Upper lobe of left lung (tissue), 6 donors: ENCODE measurements around the gene PLCB1. TPM values are rescaled to one million over a fixed set of nuclear protein-coding genes. Genes with fewer than 3 reads are reported as not detected.

Source experiments
- ATAC-seq, 2 donors: fragments of 200-7000 bp; cut with Tn5 transposase; one replicate each; pipeline ENCODE4 v1.9.1; 2022; ENCODE audit warnings: mild to moderate bottlenecking in 2 of 2, moderate library complexity in 2 of 2; ENCODE audit not compliant: low FRiP score in 2 of 2
- DNase-seq, 2 donors: peaks; one replicate each; pipeline ENCODE4 v3.0.0-alpha.2; 2019 to 2020
- H3K27ac ChIP-seq, 4 donors: fragments of 200-600 bp; sonication (generic); one replicate each; pipeline ENCODE4 v1.5.1; 2016 to 2019
- H3K27me3 ChIP-seq, 4 donors: fragments of 200-600 bp; sonication (generic); one replicate each; pipeline ENCODE4 v1.5.1; 2017 to 2019
- H3K36me3 ChIP-seq, 4 donors: fragments of 200-600 bp; sonication (generic); one replicate each; pipeline ENCODE4 v1.5.1; 2016 to 2019
- H3K4me1 ChIP-seq, 4 donors: fragments of 200-600 bp; sonication (generic); one replicate each; pipeline ENCODE4 v1.5.1; 2018 to 2019
- H3K4me3 ChIP-seq, 4 donors: fragments of 200-600 bp; sonication (generic); one replicate each; pipeline ENCODE4 v1.5.1; 2017 to 2019; ENCODE audit warnings: mild to moderate bottlenecking in 2 of 4, moderate library complexity in 1 of 4
- H3K9me3 ChIP-seq, 4 donors: fragments of 200-600 bp; sonication (generic); one replicate each; pipeline ENCODE4 v1.5.1; 2018 to 2019
- EP300 ChIP-seq, 4 donors: sonication (generic); formaldehyde crosslinking; IDR thresholded peaks; one replicate each; pipeline ENCODE4 v1.5.1; 2017; ENCODE audit warnings: antibody characterized with exemption in 4 of 4, control low read depth in 2 of 4
- POLR2A ChIP-seq, 4 donors: fragments of 450-650 bp; IDR thresholded peaks; one replicate each; pipeline ENCODE4 v1.5.1; 2016 to 2017; ENCODE audit warnings: antibody characterized with exemption in 4 of 4, mild to moderate bottlenecking in 2 of 4
- POLR2AphosphoS5 ChIP-seq, 2 donors: sonication (generic); formaldehyde crosslinking; IDR thresholded peaks; one replicate each; pipeline ENCODE4 v1.5.1; 2017; ENCODE audit warnings: antibody characterized with exemption in 2 of 2
- WGBS, 2 donors: methylation state at CpG; one replicate each; pipeline ENCODE4 v1.1.5; 2017 to 2018; 5-methylcytosine and 5-hydroxymethylcytosine counted together
- total RNA-seq, 6 donors: library from RNA; depleted of rRNA in 4 of 6; stranded (reverse); fragments of >200 nt in 4 of 6; gene quantifications; one replicate each; pipeline versions ENCODE4 v1.1.0 to v1.2.1, GENCODE V29; 2016 to 2021
- TF ChIP-seq, protein P1 (sequence below), 6 experiments: fragments of 450-650 bp in 4 of 6; fragments of 200-600 bp in 2 of 6; sonication (generic) in 2 of 6; IDR thresholded peaks; one replicate each; pipeline ENCODE4 v1.5.1; 2016 to 2019; ENCODE audit warnings: antibody characterized with exemption in 6 of 6
- donor health status: DM: no; HTN: no; CAD: no; lungs with moderate emphysema.
- donor health status: DM: no; HTN: yes; CAD: no; lungs with severe emphysema.

Gene PLCB1
- total RNA-seq, 6 donors from 2014 or later: 4.8 to 26.2 (median 10.7) TPM

DNA sequence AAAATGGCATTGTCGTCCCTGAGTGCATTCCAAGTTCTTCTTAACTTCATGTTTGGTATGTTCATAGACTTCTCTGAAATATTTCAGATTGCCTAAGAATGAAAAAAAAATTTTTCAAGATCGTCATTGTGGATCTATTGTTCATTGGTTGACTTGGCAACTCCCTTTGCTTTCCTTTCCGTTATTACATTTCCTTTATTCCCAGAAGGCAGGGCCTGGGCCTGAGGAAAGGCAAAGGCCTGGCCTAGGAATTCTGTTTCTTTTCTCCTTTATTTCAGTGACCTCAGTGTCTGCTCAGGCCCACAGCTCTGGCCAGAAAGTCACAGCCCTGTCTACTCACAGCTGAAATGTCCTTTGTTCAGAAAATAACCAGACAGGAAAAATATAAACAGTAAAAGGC is 535.2 kb downstream of the PLCB1 start:
- peak in 1 of 2 donors; percentile 94 for ATAC-seq
- WGBS, 2 donors: 79 to 86% methylated on average over 3 of the region's 3 CpGs
- no peaks in the 10 kb centered on the region for H3K4me1 ChIP-seq
- H3K27ac ChIP-seq: no peak overlapping the region
- TF ChIP-seq POLR2A (IDR thresholded peaks at IDR 0.05) (no peak), POLR2AphosphoS5 (IDR thresholded peaks at IDR 0.05) (no peak), EP300 (IDR thresholded peaks at IDR 0.05) (no peak)
- TF ChIP-seq, protein P1, sequence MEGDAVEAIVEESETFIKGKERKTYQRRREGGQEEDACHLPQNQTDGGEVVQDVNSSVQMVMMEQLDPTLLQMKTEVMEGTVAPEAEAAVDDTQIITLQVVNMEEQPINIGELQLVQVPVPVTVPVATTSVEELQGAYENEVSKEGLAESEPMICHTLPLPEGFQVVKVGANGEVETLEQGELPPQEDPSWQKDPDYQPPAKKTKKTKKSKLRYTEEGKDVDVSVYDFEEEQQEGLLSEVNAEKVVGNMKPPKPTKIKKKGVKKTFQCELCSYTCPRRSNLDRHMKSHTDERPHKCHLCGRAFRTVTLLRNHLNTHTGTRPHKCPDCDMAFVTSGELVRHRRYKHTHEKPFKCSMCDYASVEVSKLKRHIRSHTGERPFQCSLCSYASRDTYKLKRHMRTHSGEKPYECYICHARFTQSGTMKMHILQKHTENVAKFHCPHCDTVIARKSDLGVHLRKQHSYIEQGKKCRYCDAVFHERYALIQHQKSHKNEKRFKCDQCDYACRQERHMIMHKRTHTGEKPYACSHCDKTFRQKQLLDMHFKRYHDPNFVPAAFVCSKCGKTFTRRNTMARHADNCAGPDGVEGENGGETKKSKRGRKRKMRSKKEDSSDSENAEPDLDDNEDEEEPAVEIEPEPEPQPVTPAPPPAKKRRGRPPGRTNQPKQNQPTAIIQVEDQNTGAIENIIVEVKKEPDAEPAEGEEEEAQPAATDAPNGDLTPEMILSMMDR (IDR thresholded peaks at IDR 0.05): no peak
- DNase-seq: no peak
- H3K27me3 ChIP-seq: no peaks in the 10 kb centered on the region
- no peaks in the 10 kb centered on the region for H3K36me3 ChIP-seq
- no peaks in the 10 kb centered on the region for H3K9me3 ChIP-seq
- H3K4me3 ChIP-seq: no peak overlapping the region

DNA sequence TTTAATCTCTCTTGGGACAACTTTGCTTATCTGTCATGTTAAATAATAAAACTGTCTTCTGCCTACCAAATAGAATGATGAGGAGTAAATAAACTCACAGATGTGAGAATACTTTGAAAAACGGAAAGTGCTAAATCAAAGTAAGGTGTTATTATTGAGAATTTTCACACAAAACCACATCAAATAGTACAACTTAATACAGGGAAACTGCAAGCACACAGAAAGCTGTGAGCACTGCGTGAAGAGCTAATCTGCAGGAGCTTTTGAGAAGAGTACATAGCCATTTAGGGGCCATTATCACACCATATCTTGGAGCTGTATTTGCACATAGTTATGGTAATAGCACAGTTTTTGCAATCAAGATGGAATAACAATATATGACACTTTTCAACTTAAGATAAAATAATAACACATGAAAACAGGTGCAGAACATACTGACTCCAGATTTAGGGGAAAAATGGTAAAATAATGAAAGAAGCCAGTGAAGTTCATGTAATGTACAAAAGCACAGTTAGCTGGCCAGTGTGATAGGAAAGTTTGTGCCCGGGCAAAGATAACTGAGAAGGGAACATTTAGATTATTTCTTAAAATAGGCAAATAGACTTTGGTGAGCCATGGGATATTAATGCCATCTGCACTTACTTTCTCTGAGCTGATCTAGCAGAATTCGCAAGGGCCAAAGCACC is 538.3 kb downstream of the PLCB1 start:
- DNase-seq (no peak), ATAC-seq (no peak)
- Histone ChIP-seq H3K4me3 (no peak overlapping the region), H3K27ac (no peak overlapping the region), H3K9me3 (no peaks in the 10 kb centered on the region), H3K36me3 (no peaks in the 10 kb centered on the region), H3K4me1 (no peaks in the 10 kb centered on the region), H3K27me3 (no peaks in the 10 kb centered on the region)
- WGBS, 2 donors: 80% methylated on average over 4 of the region's 4 CpGs
- TF ChIP-seq POLR2A (IDR thresholded peaks at IDR 0.05) (no peak), EP300 (IDR thresholded peaks at IDR 0.05) (no peak), POLR2AphosphoS5 (IDR thresholded peaks at IDR 0.05) (no peak)
- TF ChIP-seq, protein P1 (IDR thresholded peaks at IDR 0.05): no peak

DNA sequence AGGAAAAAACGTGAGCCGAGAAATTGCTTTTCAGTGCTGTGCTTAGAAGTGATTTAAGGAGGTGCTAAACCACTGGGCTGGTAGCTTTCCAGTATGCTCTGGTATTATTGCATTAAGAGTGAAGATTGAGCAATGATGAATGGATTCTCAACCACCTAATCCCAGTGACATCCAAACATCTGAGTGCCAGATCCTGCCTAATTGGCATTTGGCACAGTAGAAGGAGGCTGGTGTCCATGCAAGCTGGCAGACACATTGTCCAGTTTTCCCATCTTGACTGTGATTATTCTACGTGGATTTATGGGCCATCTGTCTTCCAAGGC is 538.8 kb downstream of the PLCB1 start:
- H3K4me3 ChIP-seq: no peak overlapping the region
- H3K9me3 ChIP-seq: no peaks in the 10 kb centered on the region
- WGBS, 2 donors: 71 to 78% methylated on average over 3 of the region's 3 CpGs
- no peaks in the 10 kb centered on the region for H3K27me3 ChIP-seq
- no peak for DNase-seq
- no peak for ATAC-seq
- TF ChIP-seq POLR2AphosphoS5 (IDR thresholded peaks at IDR 0.05): no peak
- TF ChIP-seq, protein P1 (IDR thresholded peaks at IDR 0.05): no peak
- TF ChIP-seq EP300 (IDR thresholded peaks at IDR 0.05): no peak
- TF ChIP-seq POLR2A (IDR thresholded peaks at IDR 0.05): no peak
- H3K36me3 ChIP-seq: no peaks in the 10 kb centered on the region
- H3K27ac ChIP-seq: no peak overlapping the region
- H3K4me1 ChIP-seq: no peaks in the 10 kb centered on the region

DNA sequence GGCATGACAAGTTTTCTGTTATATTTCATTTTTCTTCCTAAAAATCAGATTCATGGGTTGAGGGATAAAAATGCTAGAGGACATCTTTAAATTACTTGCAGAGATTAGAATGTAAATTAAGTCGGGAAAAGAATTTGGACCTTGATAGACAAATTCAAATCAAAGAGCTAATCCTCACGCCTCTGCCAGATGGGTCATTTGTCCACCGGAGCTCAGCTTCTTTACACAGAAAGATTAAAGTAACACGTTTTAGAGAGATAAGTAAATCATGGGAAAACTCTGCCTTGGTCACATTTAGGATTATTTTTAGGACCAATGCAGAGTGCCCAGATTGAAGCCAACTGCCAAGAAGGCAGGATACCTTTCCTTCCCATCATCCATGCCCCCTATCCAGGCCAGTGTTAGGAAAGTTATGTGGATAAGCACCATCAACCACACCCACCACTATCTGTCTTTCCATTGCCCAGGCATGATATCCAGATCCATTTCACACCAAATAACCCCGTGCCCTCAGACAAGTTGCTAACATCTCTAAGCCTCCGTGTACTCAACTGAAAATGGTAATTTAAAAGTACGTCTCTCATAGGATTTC is 539.4 kb downstream of the PLCB1 start:
- no peaks in the 10 kb centered on the region for H3K36me3 ChIP-seq
- TF ChIP-seq POLR2A (IDR thresholded peaks at IDR 0.05): no peak
- TF ChIP-seq EP300 (IDR thresholded peaks at IDR 0.05): no peak
- TF ChIP-seq, protein P1 (IDR thresholded peaks at IDR 0.05): no peak
- TF ChIP-seq POLR2AphosphoS5 (IDR thresholded peaks at IDR 0.05): no peak
- H3K9me3 ChIP-seq: no peaks in the 10 kb centered on the region
- ATAC-seq: no peak
- H3K4me1 ChIP-seq: no peaks in the 10 kb centered on the region
- DNase-seq: no peak
- WGBS, 2 donors: 77 to 82% methylated on average over 7 of the region's 7 CpGs
- H3K4me3 ChIP-seq: no peak overlapping the region
- H3K27ac ChIP-seq: no peak overlapping the region
- H3K27me3 ChIP-seq: no peaks in the 10 kb centered on the region

DNA sequence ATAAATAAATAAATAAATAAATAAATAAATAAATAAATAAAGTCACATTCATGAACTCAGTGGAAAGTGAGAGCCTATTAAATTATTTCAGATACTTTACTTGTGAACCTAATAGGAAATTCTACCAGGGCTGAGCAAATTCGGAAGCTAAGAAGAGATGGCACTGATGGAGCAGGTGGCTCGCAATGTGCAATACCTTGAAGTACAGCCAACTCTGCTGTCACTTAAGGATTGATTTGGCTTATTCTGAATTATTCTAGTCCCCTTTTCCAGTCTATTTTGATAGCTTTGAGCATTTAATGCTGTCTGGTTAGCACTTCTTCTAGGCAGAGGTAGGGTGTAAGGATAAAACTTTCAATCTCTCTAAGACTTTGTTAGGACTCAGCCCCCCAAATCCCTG is 541.0 kb downstream of the PLCB1 start:
- H3K36me3 ChIP-seq: no peaks in the 10 kb centered on the region
- 96 to 99% methylated on average over 2 of the region's 2 CpGs for WGBS, 2 donors
- ATAC-seq (no peak), DNase-seq (no peak)
- no peaks in the 10 kb centered on the region for H3K27me3 ChIP-seq
- H3K4me1 ChIP-seq: no peaks in the 10 kb centered on the region
- H3K9me3 ChIP-seq: no peaks in the 10 kb centered on the region
- H3K27ac ChIP-seq: no peak overlapping the region
- no peak overlapping the region for H3K4me3 ChIP-seq
- TF ChIP-seq POLR2AphosphoS5 (IDR thresholded peaks at IDR 0.05) (no peak), POLR2A (IDR thresholded peaks at IDR 0.05) (no peak), EP300 (IDR thresholded peaks at IDR 0.05) (no peak)
- TF ChIP-seq, protein P1 (IDR thresholded peaks at IDR 0.05): no peak
